GM20000 (cell line): ENCODE measurements around the gene SCD5.

Experiments
- DNase-seq: peaks from one replicate; pipeline ENCODE4 v3.0.0; 2012; ENCODE audit warnings: low spot score
- TF ChIP-seq, protein P1 (sequence below): IDR thresholded peaks from 2 replicates; pipeline ENCODE4 v1.5.1; 2012; ENCODE audit warnings: mild to moderate bottlenecking, control low read depth; ENCODE audit errors: extremely low read depth, missing control alignments

The SCD5 gene

DNA sequence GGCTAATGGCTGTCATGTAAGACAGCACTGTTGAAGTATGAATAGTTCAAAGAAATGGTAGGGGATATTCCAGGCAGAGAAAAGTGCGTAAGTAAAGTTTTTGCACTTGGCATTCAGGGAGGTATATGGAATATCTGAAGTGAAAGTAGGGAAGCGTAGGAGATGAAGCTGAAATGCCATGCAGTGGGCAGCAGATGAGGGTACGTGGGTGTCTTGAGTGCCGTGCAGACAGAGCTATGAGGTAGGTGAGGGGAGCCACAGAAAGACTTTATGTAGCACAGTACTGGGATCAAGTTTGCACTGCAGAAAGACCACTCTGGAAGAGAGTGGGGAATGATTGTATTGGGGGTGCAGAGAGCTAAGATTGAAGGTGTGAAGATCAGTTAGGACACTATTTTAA, 5.2 kb upstream of the SCD5 start:
- DNase-seq: no peak
- TF ChIP-seq, protein P1, sequence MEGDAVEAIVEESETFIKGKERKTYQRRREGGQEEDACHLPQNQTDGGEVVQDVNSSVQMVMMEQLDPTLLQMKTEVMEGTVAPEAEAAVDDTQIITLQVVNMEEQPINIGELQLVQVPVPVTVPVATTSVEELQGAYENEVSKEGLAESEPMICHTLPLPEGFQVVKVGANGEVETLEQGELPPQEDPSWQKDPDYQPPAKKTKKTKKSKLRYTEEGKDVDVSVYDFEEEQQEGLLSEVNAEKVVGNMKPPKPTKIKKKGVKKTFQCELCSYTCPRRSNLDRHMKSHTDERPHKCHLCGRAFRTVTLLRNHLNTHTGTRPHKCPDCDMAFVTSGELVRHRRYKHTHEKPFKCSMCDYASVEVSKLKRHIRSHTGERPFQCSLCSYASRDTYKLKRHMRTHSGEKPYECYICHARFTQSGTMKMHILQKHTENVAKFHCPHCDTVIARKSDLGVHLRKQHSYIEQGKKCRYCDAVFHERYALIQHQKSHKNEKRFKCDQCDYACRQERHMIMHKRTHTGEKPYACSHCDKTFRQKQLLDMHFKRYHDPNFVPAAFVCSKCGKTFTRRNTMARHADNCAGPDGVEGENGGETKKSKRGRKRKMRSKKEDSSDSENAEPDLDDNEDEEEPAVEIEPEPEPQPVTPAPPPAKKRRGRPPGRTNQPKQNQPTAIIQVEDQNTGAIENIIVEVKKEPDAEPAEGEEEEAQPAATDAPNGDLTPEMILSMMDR: no peak

DNA sequence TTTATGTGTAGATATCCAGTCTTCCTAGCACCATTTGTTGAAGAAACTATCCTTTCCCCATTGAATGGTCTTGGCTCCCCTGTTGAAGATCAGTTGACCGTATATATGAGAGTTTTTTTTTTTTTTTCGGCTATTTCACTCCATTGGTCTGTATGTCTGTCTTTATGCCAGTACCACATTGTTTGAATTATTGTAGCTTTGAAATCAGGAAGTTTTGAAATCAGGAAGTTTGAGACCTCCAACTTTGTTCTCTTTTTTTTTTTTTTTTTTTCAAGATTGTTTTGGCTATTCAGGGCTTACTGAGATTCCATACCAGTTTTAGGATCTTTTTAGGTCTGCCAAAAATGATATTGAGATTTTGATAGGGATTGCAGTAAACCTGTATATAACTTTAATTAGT, 4.3 kb upstream of the SCD5 start:
- no peak for DNase-seq
- TF ChIP-seq, protein P1: no peak

DNA sequence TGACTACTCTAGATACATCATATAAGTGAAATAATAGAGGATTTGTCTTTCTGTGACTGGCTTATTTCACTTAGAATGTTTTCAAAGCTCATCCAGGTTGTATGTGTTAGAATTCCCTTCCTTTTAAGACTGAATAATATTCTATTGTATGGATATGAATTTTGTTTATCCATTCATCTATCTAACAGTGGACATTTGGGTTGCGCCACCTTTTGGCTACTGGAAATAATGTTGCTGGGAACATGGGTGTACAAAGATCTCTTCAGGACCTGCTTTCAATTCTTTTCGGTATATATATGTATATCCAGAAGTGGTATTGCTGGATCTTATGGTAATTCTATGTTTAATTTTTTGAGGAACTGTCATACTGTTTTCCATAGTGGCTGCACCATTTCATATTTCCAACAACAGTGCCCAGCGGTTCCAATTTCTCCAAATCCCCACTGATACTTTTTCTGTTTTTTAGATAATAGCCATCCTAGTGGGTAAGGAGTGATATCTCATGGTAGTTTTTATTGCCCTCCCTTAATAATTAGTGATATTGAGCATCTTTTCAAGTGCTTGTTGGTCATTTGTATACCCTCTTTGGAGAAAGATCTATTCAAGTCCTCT, 3.4 kb upstream of the SCD5 start:
- TF ChIP-seq, protein P1: peak; percentile 11
- no peak for DNase-seq

DNA sequence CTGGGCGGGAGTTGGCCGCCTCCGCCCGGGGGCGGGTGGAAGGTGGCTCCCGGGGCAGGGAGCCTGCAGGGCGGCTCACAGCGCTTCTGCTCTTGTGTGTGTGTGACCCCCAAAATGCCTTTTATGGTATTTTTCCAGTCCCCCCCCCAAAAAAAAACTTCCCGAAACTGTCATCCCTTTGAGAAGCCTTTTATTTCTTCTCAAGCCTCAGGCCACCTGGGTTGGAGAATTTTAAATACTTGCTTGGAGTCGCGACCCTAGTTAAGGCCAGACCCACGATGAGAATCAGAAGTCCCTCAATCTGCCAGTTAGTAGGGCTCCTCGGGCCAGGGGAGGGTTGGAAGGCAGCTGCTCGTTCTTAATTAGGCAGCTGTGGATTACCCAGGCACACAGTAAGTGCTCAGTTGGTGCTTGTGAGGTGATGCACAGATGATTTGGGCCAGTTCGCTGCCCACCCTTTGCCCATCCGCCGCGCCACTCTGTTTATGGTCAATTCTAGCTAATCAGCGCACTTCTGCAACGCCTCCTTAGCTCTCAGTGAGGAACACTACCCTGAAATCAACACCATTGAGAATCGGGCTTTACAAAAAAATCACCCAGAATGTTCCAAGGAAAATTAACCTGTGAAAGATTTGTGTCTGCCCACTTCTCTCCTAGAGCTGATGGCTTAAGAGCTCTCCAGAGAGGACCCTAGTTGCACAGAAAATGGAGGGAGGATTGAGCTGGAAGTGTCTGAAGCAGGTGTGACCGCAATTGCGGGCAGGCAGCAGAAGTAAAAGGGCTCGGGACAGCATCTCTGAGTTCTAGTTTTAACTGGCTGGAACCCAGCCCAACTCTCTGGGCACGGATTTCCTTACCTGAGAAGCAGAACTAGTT, 648 bp upstream of the SCD5 start:
- peak; percentile 52 for DNase-seq
- TF ChIP-seq, protein P1: no peak

DNA sequence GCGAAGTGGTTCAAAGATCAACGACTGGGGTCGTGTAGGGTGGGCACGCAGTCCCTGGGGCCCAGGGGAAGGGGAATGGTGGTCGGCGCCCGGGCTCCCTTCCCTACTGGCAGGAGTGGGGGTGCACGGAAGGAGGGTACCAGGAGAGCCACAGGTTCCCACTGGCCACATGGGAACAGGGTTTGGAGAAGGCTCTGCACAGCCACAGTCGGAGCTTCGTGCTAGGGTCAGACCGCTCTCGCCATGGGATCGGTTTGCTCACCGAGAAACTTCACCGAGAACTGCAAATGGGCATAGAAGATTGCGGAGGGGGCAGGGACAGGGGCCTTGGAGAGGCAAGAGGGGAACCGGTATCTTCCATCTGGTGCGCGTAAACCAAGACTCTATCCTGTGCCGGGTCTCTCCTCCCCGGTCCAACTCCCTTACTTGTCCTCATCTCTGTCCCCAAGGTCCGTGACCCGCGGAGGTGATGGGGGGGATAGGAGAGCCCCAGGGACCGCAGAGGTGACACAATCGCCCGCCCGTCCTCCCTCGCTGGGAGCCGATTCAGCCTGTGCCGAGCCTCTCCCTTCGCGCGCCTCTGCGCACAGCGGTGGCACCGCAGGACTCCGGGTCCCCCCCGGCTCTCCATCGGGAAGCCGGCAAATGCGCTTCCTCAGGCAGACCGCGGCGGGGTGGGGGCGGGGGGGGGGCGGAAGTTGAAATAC, 1.0 kb downstream of the SCD5 start:
- peak; percentile 44 for DNase-seq
- TF ChIP-seq, protein P1: no peak

DNA sequence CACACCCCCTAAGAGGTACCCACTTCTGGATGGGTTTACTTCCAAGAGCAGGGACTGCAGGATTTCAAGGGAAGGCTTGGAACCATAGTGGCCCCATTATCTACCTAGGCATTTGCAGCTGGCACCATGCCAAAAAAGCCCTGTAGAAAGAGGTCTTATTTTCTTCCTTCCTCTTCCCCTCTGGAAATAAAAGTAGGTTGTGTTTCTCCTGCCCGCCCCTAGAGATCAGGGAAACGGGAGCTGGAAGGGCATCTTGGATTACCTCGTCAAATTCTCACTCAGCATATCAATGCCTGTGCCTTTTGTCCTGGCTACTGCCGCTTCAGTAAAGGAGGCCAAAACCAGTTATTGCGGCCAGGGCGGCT, 1.6 kb downstream of the SCD5 start:
- DNase-seq: peak; percentile 24
- TF ChIP-seq, protein P1: no peak
